ENCODE results near the gene ARHGAP10.

DNA sequence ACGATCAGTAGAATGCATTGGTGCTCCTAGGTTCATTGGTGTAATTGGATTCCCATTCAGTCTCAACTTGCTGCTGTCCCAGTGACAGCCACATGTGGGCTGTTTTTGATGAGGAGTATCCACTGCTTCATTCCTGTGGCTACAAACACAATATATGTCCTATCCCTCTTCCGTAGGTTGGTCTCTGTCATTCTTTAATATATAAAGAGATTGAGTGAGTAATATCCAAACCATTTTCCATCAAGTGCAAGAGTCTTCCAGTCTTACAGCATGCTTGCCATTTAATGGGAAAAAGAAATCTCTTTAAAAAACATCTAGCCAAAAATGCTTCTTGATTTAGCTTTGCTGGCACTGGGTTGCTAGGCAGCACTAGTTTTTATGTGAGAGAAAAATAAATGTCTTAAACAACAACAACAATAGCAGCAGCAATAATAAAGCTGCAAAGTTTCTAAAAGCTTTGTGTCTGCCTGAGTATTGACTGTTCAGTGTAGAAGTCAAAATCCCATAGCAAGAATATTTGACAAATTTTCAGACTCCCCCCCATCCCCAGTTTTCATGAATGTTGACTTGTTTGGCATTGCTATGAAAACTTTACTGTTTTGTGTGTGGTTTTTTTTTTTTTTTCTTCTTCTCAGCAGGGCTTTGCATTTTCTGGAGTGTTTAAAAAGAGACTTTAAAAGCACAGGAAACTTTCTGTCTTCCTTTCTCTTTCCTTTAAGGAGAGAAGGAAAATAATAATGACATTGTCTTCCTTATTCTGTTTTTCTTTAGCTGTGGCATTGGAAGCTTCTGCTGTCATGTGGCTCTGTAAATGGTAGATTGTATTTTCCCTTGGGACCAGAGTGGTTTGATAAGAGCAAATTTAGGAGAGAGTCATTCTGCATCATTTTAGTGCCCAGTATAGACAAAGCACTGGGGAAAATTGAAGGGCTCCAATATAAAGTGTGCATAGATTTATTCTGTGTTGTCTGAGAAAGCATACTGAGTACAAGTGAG, 244.3 kb downstream of the ARHGAP10 start:
- TF ChIP-seq, protein P1, sequence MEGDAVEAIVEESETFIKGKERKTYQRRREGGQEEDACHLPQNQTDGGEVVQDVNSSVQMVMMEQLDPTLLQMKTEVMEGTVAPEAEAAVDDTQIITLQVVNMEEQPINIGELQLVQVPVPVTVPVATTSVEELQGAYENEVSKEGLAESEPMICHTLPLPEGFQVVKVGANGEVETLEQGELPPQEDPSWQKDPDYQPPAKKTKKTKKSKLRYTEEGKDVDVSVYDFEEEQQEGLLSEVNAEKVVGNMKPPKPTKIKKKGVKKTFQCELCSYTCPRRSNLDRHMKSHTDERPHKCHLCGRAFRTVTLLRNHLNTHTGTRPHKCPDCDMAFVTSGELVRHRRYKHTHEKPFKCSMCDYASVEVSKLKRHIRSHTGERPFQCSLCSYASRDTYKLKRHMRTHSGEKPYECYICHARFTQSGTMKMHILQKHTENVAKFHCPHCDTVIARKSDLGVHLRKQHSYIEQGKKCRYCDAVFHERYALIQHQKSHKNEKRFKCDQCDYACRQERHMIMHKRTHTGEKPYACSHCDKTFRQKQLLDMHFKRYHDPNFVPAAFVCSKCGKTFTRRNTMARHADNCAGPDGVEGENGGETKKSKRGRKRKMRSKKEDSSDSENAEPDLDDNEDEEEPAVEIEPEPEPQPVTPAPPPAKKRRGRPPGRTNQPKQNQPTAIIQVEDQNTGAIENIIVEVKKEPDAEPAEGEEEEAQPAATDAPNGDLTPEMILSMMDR (IDR thresholded peaks at IDR 0.05) = no peak
- no peak for TF ChIP-seq POLR2A (IDR thresholded peaks at IDR 0.05)
